ENCODE data around the gene TRIM2.

Gene TRIM2

DNA sequence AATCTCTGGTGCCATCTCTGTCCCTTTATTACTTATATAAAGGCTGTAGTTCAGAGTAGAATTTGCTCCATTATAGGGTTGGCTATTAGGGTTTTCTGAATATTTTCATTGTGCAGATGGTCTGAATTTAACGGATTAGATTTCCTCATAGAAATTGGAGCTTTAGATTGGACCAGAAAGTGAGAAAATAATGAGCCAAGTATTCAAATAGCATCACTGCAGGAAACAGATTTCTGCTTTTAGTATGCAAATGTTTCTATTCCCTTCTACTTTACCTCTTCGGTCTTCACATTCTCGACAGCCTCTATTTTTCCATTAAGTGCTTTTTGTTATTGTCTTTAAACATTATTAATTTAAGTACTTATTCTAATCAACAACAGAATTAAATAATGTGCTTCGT, 55.4 kb downstream of the TRIM2 start:
- H3K4me3 ChIP-seq (ENCODE audit: control insufficient read depth, low read depth, low read length): no peak overlapping the region
- TF ChIP-seq, protein P1, sequence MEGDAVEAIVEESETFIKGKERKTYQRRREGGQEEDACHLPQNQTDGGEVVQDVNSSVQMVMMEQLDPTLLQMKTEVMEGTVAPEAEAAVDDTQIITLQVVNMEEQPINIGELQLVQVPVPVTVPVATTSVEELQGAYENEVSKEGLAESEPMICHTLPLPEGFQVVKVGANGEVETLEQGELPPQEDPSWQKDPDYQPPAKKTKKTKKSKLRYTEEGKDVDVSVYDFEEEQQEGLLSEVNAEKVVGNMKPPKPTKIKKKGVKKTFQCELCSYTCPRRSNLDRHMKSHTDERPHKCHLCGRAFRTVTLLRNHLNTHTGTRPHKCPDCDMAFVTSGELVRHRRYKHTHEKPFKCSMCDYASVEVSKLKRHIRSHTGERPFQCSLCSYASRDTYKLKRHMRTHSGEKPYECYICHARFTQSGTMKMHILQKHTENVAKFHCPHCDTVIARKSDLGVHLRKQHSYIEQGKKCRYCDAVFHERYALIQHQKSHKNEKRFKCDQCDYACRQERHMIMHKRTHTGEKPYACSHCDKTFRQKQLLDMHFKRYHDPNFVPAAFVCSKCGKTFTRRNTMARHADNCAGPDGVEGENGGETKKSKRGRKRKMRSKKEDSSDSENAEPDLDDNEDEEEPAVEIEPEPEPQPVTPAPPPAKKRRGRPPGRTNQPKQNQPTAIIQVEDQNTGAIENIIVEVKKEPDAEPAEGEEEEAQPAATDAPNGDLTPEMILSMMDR (conservative IDR thresholded peaks at IDR 0.05; ENCODE audit: control insufficient read depth, insufficient read depth, low read depth, low read length): no peak
- DNase-seq (ENCODE audit: low read depth): no peak

DNA sequence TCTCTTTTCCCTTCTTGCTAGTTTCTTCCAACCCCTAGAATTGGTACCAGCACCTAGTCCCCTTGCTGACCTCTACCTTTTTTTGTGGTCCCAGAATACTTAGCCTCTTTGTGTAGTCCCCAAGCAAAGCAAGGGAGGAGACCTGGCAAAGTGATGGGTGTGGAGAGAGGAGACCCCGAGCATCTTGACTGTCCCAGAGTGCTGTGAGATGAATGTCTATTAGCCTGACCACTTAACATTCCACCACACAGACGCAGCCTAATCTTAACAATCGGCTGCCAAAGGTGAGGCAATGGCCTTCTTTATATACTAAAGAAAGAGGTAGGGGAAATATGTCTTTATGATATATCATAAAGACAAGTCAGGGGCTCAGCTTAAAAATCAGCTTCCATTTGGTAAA, 55.9 kb downstream of the TRIM2 start:
- TF ChIP-seq, protein P1 (conservative IDR thresholded peaks at IDR 0.05; ENCODE audit: control insufficient read depth, insufficient read depth, low read depth, low read length): no peak
- DNase-seq (ENCODE audit: low read depth): no peak
- no peak overlapping the region for H3K4me3 ChIP-seq (ENCODE audit: control insufficient read depth, low read depth, low read length)

DNA sequence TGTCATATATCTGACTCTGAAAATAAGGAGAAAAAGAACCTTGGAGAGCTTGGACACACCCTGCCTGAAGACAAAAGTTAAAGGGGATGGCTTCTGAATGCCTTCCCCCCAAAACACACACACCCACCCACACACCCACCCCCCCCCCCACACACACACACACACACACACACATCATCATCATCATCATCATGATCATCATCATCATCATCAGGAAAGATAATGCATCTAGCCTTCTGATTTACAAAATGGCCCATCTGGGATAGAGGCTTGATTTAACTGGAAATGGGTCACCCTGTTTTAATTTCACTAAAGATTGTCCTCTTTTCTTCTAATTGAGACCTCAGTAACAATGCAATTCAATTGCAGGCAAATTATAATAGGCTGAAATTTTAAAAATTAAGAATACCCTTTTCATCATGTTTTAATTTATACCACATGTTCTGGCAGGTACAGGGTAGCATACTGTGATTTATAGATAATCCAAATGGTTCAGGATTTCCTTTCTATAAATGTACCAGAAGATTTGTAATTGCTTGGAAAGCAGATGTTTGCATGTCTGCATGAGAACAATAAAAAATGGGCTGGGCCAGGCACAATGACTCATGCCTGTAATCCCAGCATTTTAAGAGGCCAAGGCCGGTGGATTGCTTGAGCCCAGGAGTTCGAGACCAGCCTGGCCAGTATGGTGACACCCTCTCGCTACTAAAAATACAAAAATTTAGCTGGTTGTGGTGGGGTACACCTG, 56.5 kb downstream of the TRIM2 start:
- peak; percentile 78 for DNase-seq (ENCODE audit: low read depth)
- TF ChIP-seq, protein P1 (conservative IDR thresholded peaks at IDR 0.05; ENCODE audit: control insufficient read depth, insufficient read depth, low read depth, low read length): no peak
- H3K4me3 ChIP-seq (ENCODE audit: control insufficient read depth, low read depth, low read length): no peak overlapping the region

DNA sequence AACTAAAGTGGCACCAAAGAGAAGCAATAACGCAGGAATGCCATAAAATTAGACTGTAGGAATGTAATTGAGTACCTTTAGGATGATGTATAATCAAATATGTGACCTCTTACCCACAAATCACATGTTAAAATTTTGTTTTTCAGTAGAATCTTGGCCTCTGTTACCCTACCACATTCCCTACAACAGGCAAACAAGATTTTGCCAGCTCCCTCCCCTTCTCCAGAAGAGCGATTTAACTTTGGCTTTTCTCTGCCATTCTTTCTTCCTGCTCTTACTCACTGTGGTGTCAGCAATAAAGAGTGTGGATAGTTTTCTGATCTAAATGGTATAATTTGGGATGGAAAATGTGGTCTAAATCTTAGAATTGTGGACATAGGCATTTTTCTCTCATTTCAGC, 57.2 kb downstream of the TRIM2 start:
- H3K4me3 ChIP-seq (ENCODE audit: control insufficient read depth, low read depth, low read length): no peak overlapping the region
- TF ChIP-seq, protein P1 (conservative IDR thresholded peaks at IDR 0.05; ENCODE audit: control insufficient read depth, insufficient read depth, low read depth, low read length): no peak
- DNase-seq (ENCODE audit: low read depth): no peak

DNA sequence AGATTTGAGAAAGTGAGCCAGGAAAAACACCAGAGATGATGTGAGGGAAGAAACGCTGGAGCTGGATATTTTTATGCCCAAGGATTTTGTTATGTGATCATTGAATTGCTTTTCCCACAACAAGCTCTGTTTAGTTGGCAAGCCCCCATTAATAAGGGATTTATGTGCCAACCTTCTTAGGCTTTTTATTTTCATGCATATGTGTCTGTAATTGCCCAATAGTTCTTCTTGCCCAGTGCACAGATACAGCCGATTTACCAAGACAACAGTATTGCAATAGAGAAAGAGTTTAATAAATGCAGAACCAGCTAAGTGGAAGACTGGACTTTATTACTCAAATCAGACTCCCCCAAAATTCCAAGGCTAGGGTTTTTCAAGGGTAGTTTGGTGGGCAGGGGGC, 57.7 kb downstream of the TRIM2 start:
- no peak overlapping the region for H3K4me3 ChIP-seq (ENCODE audit: control insufficient read depth, low read depth, low read length)
- DNase-seq (ENCODE audit: low read depth): no peak
- TF ChIP-seq, protein P1 (conservative IDR thresholded peaks at IDR 0.05; ENCODE audit: control insufficient read depth, insufficient read depth, low read depth, low read length): no peak

DNA sequence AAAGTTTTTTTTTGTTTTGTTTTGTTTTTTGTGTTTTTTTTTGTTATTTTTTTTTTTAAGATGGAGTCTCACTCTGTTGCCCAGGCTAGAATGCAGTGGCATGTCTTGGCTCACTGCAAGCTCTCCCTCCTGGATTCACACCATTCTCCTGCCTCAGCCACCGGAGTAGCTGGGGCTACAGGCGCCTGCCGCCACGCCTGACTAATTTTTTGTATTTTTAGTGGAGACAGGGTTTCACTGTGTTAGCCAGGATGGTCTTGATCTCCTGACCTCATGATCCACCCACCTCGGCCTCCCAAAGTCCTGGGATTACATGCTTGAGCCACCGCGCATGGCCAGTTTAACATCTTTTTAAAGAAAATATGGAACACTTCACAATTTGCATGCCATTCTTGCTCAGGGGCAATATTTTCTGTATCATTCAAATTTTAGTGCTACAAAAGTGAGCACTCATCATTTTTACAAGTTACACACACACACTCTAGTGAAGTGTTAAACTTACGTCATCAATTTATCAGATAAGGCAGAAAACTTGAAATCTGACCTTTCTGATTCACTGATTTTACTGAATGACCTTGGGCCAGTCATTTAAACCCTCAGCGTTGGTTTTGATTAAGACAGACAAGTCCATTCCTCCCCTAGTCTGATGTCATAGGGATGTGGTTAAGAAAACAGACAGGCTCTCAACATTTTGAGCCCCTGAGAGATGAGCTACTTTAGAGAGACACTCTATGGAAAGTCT, 61.2 kb downstream of the TRIM2 start:
- H3K4me3 ChIP-seq (ENCODE audit: control insufficient read depth, low read depth, low read length): no peak overlapping the region
- no peak for DNase-seq (ENCODE audit: low read depth)
- TF ChIP-seq, protein P1 (conservative IDR thresholded peaks at IDR 0.05; ENCODE audit: control insufficient read depth, insufficient read depth, low read depth, low read length): no peak
